Neural progenitor cell (in vitro differentiated cells): ENCODE results near the gene SPSB4. TPM values are rescaled to one million over a fixed set of nuclear protein-coding genes. Genes with fewer than 3 reads are reported as not detected.

Source experiments
- DNase-seq: peaks from one replicate; pipeline ENCODE4 v3.0.0-alpha.2; 2016; ENCODE audit warnings: low spot score
- H2AFZ ChIP-seq: fragments of 200-600 bp; sonication (generic); replicated peaks from 2 replicates; pipeline ENCODE4 v1.6.1; 2016; ENCODE audit warnings: antibody characterized with exemption
- H3F3A ChIP-seq: fragments of 200-600 bp; sonication (generic); 2 replicates; pipeline ENCODE4 v1.6.1; 2016; ENCODE audit warnings: antibody characterized with exemption, low read depth
- H3K27ac ChIP-seq: fragments of 200-600 bp; sonication (generic); 2 replicates; pipeline ENCODE4 v1.5.1; 2016; ENCODE audit warnings: mild to moderate bottlenecking
- H3K27me3 ChIP-seq: fragments of 200-600 bp; sonication (generic); 2 replicates; pipeline ENCODE4 v1.6.1; 2016; ENCODE audit warnings: mild to moderate bottlenecking, moderate library complexity
- H3K36me3 ChIP-seq: fragments of 200-600 bp; sonication (generic); 2 replicates; pipeline ENCODE4 v1.5.1; 2016
- H3K4me1 ChIP-seq: fragments of 200-600 bp; sonication (generic); 2 replicates; pipeline ENCODE4 v1.6.1; 2016; ENCODE audit warnings: mixed run types
- H3K4me2 ChIP-seq: fragments of 200-600 bp; sonication (generic); 2 replicates; pipeline ENCODE4 v1.6.1; 2016
- H3K4me3 ChIP-seq: fragments of 200-600 bp; sonication (generic); 2 replicates; pipeline ENCODE4 v1.5.1; 2016
- H3K79me2 ChIP-seq: fragments of 200-600 bp; sonication (generic); 2 replicates; pipeline ENCODE4 v1.6.1; 2016; ENCODE audit warnings: low read depth
- H3K9ac ChIP-seq: fragments of 200-600 bp; sonication (generic); 2 replicates; pipeline ENCODE4 v1.6.1; 2016
- H3K9me3 ChIP-seq: fragments of 200-600 bp; sonication (generic); 2 replicates; pipeline ENCODE4 v1.5.1; 2016; ENCODE audit warnings: low read depth
- H4K20me1 ChIP-seq: fragments of 200-600 bp; sonication (generic); 2 replicates; pipeline ENCODE4 v1.6.1; 2016; ENCODE audit warnings: low read depth
- H3K27ac Mint-ChIP-seq: 3 replicates; pipeline ENCODE4 v1.8.0; 2021; ENCODE audit warnings: mixed read lengths
- H3K27me3 Mint-ChIP-seq: 2 replicates; pipeline ENCODE4 v1.8.0; 2022; ENCODE audit warnings: low read depth, mild to moderate bottlenecking, inconsistent platforms, moderate library complexity, mixed read lengths; ENCODE audit not compliant: insufficient read depth
- H3K36me3 Mint-ChIP-seq: 3 replicates; pipeline ENCODE4 v1.8.0; 2021; ENCODE audit warnings: mixed read lengths
- H3K4me1 Mint-ChIP-seq: 3 replicates; pipeline ENCODE4 v1.8.0; 2021; ENCODE audit warnings: mixed read lengths
- H3K4me3 Mint-ChIP-seq: 3 replicates; pipeline ENCODE4 v1.8.0; 2021; ENCODE audit warnings: mild to moderate bottlenecking, moderate library complexity, mixed read lengths
- H3K9me3 Mint-ChIP-seq: 3 replicates; pipeline ENCODE4 v1.8.0; 2020; ENCODE audit warnings: mixed read lengths
- CTCF ChIP-seq: fragments of 200-600 bp; sonication (generic); IDR thresholded peaks from 2 replicates; pipeline ENCODE4 v1.5.1; 2017; ENCODE audit warnings: antibody characterized with exemption, mild to moderate bottlenecking
- EZH2 ChIP-seq: fragments of 200-600 bp; sonication (generic); IDR thresholded peaks from 2 replicates; pipeline ENCODE4 v1.6.1; 2017; ENCODE audit warnings: antibody characterized with exemption, mild to moderate bottlenecking, moderate library complexity
- EZH2phosphoT487 ChIP-seq: fragments of 200-600 bp; sonication (generic); IDR thresholded peaks from 2 replicates; pipeline ENCODE4 v1.6.1; 2017; ENCODE audit warnings: antibody characterized with exemption
- total RNA-seq: library from RNA; depleted of rRNA; stranded (reverse); fragments of >200 nt; gene quantifications from 2 replicates; pipeline ENCODE4 v1.2.3, GENCODE V29; 2015; ENCODE audit warnings: low replicate concordance

The SPSB4 gene
- total RNA-seq, 1 donor from 2014 or later, result 4.9 TPM

- peak overlapping the region; percentile 58 for H3K27ac Mint-ChIP-seq
- H3K9ac ChIP-seq, result no peak overlapping the region
These were observed 63.1 kb downstream of the SPSB4 start for GRCh38 chr3:141114179-141114745.

GRCh38 chr3:141114816-141115460 lies 63.8 kb downstream of the SPSB4 start:
- Histone ChIP-seq H3K36me3 (no peaks in the 10 kb centered on the region), H3K9ac (no peak overlapping the region), H3K9me3 (no peaks in the 10 kb centered on the region), H3F3A (no peaks in the 10 kb centered on the region), H3K4me3 (no peak overlapping the region), H4K20me1 (no peaks in the 10 kb centered on the region), H3K79me2 (no peaks in the 10 kb centered on the region), H3K4me2 (no peak overlapping the region), H3K27me3 (no peaks in the 10 kb centered on the region), H3K4me1 (no peaks in the 10 kb centered on the region), H3K27ac (no peak overlapping the region), H2AFZ (no peak overlapping the region)
- Mint-ChIP-seq H3K27ac (peak overlapping the region; percentile 58), H3K36me3 (peaks cover 23% of the 10 kb centered on the region), H3K4me3 (no peak overlapping the region), H3K9me3 (peaks cover 25% of the 10 kb centered on the region), H3K27me3 (no peaks in the 10 kb centered on the region), H3K4me1 (peaks cover 5% of the 10 kb centered on the region)
- DNase-seq, result peak; percentile 56
- no peak for TF ChIP-seq EZH2phosphoT487
- TF ChIP-seq CTCF, result peak; percentile 59
- TF ChIP-seq EZH2, result no peak

More at GRCh38 chr3:141114179-141114745, 63.1 kb downstream of the SPSB4 start:
- H3K79me2 ChIP-seq, result no peaks in the 10 kb centered on the region
- H3K9me3 ChIP-seq, result no peaks in the 10 kb centered on the region
- no peaks in the 10 kb centered on the region for H4K20me1 ChIP-seq
- H3K4me2 ChIP-seq, result no peak overlapping the region
- TF ChIP-seq EZH2phosphoT487 (no peak), CTCF (no peak)
- DNase-seq, result no peak
- Mint-ChIP-seq H3K4me1 (peaks cover 6% of the 10 kb centered on the region), H3K27me3 (no peaks in the 10 kb centered on the region), H3K9me3 (peaks cover 21% of the 10 kb centered on the region), H3K4me3 (no peak overlapping the region), H3K36me3 (peaks cover 26% of the 10 kb centered on the region)
- H3K36me3 ChIP-seq, result no peaks in the 10 kb centered on the region
- H3K4me1 ChIP-seq, result no peaks in the 10 kb centered on the region
- no peak overlapping the region for H3K4me3 ChIP-seq
- H2AFZ ChIP-seq, result no peak overlapping the region
- no peak overlapping the region for H3K27ac ChIP-seq
- no peaks in the 10 kb centered on the region for H3K27me3 ChIP-seq
- no peaks in the 10 kb centered on the region for H3F3A ChIP-seq

- Histone ChIP-seq H3K79me2 (no peaks in the 10 kb centered on the region), H3K27me3 (no peaks in the 10 kb centered on the region), H3K9ac (no peak overlapping the region), H3K27ac (no peak overlapping the region), H3K4me1 (no peaks in the 10 kb centered on the region), H3K4me2 (no peak overlapping the region), H3K9me3 (no peaks in the 10 kb centered on the region), H3K36me3 (no peaks in the 10 kb centered on the region), H4K20me1 (no peaks in the 10 kb centered on the region), H3F3A (no peaks in the 10 kb centered on the region), H2AFZ (no peak overlapping the region), H3K4me3 (no peak overlapping the region)
- Mint-ChIP-seq H3K27ac (peak overlapping the region; percentile 57), H3K4me1 (peaks cover 3% of the 10 kb centered on the region), H3K27me3 (no peaks in the 10 kb centered on the region), H3K4me3 (no peak overlapping the region), H3K36me3 (peaks cover 19% of the 10 kb centered on the region), H3K9me3 (peaks cover 30% of the 10 kb centered on the region)
- peak; percentile 0 for DNase-seq
- TF ChIP-seq EZH2phosphoT487 (no peak), CTCF (no peak), EZH2 (no peak)
These were observed 64.8 kb downstream of the SPSB4 start for GRCh38 chr3:141115789-141116541.
